Epithelial cell of proximal tubule (primary cell): Measurements from ENCODE around the gene SH3D19. TPM values are rescaled to one million over a fixed set of nuclear protein-coding genes. Genes with fewer than 3 reads are reported as not detected.
"Not testable (repeated sequence)": the region's sequence is repeated elsewhere in the genome, so short reads cannot be mapped to it uniquely, and the experiment has no call there.

Experiments
- DNase-seq: peaks from one replicate; pipeline ENCODE4 v3.0.0-alpha.2; 2011; ENCODE audit warnings: low read depth
- H3K4me3 ChIP-seq: 2 replicates; pipeline ENCODE4 v1.5.1; 2011; ENCODE audit warnings: low read depth, mild to moderate bottlenecking, low read length
- total RNA-seq: library from RNA; depleted of rRNA; stranded (reverse); fragments of >200 nt; gene quantifications from 2 replicates; pipeline ENCODE4 v1.2.3, GENCODE V29; 2015
- TF ChIP-seq, protein P1 (sequence below): conservative IDR thresholded peaks from 2 replicates; pipeline ENCODE4 v1.5.1; 2012; ENCODE audit warnings: low read depth, mild to moderate bottlenecking, low read length

SH3D19 gene
- total RNA-seq, 1 donor from 2014 or later = 14.8 TPM

- TF ChIP-seq, protein P1, sequence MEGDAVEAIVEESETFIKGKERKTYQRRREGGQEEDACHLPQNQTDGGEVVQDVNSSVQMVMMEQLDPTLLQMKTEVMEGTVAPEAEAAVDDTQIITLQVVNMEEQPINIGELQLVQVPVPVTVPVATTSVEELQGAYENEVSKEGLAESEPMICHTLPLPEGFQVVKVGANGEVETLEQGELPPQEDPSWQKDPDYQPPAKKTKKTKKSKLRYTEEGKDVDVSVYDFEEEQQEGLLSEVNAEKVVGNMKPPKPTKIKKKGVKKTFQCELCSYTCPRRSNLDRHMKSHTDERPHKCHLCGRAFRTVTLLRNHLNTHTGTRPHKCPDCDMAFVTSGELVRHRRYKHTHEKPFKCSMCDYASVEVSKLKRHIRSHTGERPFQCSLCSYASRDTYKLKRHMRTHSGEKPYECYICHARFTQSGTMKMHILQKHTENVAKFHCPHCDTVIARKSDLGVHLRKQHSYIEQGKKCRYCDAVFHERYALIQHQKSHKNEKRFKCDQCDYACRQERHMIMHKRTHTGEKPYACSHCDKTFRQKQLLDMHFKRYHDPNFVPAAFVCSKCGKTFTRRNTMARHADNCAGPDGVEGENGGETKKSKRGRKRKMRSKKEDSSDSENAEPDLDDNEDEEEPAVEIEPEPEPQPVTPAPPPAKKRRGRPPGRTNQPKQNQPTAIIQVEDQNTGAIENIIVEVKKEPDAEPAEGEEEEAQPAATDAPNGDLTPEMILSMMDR = no peak
- DNase-seq = no peak
- no peak overlapping the region for H3K4me3 ChIP-seq
These were observed 40.7 kb downstream of the SH3D19 start for GRCh38 chr4:151284534-151285245.

- TF ChIP-seq, protein P1 = peak; percentile 96
- no peak for DNase-seq
- no peak within 1 kb of the TSS for H3K4me3 ChIP-seq
These were observed 48.4 kb downstream of the SH3D19 start, which contains the start of gene PRSS48 for GRCh38 chr4:151276787-151277562. Gene PRSS48 (plus strand): TSS chr4:151277161. CDS start chr4:151277173, 12 bp downstream.

- DNase-seq, H3K4me3 ChIP-seq: not testable (repeated sequence)
These were observed 56.5 kb downstream of the SH3D19 start for GRCh38 chr4:151268905-151269304.

DNA sequence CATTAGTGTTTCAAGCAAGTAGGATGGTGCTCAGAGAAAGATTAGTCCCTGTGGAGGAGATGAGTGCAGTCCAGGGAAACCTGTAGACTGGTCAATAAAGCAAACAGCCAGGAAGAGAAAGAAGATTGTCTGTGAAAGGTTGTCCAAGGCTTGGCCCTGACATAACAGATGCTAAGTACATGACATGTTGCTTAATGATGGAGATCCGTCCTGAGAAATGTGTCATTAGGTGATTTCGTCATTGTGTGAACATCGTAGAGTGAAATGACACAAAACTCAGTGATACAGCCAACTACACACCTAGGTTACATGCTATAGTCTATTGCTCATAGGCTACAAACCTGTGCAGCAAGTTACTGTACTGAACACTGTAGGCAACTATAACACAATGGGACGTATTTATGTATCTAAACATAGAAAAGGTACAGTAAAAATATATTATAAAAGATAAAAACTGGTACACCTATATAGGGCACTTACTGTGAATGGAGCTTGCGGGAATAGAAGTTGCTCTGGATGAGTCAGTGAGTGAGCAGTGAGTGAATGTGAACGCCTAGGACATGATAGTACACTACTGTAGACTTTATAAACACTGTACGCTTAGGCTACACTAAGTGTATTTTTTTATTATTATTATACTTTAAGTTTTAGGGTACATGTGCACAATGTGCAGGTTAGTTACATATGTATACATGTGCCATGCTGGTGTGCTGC is 57.4 kb downstream of the SH3D19 start:
- H3K4me3 ChIP-seq = no peak overlapping the region
- TF ChIP-seq, protein P1 = no peak
- DNase-seq = no peak

DNA sequence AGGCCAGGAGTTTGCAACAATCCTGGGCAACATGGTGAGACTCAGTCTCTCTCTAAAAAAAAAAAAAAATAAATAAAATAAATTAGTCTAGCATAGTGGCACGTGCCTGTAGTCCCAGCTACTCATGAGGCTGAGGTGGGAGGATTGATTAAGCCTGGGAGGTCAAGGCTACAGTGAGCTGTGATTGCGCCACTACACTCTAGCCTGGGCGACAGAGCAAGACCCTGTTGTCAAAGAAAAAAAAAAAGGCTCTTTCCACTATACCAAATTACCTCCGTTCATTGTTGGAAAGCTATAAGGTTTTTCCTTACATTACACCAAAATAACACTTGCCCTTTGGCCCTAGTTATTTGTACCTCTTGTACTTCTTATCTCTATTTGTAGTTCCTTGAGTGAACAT is 58.3 kb downstream of the SH3D19 start:
- DNase-seq = no peak
- no peak overlapping the region for H3K4me3 ChIP-seq
- TF ChIP-seq, protein P1 = no peak

GRCh38 chr4:151266497-151266896 is 58.9 kb downstream of the SH3D19 start:
- TF ChIP-seq, protein P1 = no peak
- no peak for DNase-seq
- no peak overlapping the region for H3K4me3 ChIP-seq

DNA sequence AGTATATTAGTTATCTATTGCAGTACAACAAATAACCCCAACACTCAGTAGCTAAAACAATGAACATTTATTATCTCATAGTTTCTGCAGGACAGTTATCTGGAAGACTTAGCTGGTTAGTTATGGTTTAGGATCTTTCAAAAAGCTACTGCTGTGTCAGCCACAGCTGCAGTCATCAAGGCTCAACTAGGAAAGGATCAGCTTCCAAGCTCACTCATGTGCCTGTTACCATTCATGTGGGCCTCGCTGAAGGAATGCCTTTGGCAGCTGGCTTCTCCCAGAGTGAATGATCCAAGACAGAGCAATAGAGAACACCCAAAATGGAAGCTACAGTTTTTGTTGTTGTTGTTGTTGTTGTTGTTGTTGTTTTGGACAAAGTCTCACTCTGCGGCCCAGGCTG is 62.0 kb downstream of the SH3D19 start:
- DNase-seq = no peak
- no peak overlapping the region for H3K4me3 ChIP-seq
- TF ChIP-seq, protein P1 = no peak
